ENCODE measurements around the gene SH3GLB1. TPM values are rescaled to one million over a fixed set of nuclear protein-coding genes. Genes with fewer than 3 reads are reported as not detected.

Gene SH3GLB1
- total and polyA plus RNA-seq, 4 donors: 14.1 to 25.2 (median 18.3) TPM

DNA sequence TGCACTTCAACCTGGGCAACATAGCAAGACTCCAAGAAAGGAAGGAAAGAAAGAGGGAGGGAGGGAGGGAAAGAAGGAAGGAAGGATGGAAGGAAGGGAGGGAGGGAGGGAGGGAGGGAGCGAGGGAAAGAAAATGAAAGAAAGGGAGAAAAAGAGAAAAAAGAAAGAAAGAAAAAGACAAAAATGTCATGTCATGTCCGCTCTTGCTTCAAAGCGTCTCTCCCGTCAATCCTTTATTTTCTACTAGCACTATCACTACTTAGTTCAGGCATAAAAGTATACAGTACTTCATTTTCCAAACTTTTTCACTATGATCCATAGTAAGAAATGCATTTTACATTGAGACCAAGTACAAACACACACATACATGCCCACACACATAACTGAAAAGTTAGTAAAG lies 64.7 kb downstream of the SH3GLB1 start:
- Histone ChIP-seq H3K27ac (ENCODE audit: low read depth in 1 of 2, low read length in 2 of 2) (no peak overlapping the region), H3K36me3 (ENCODE audit: control insufficient read depth in 4 of 4, insufficient read depth in 3 of 4, low read depth in 1 of 4, low read length in 3 of 4) (no peaks in the 10 kb centered on the region), H3K9ac (ENCODE audit: low read depth in 1 of 2, low read length in 2 of 2) (no peak overlapping the region), H3K4me3 (ENCODE audit: low read depth in 1 of 3, low read length in 3 of 3) (no peak overlapping the region), H3K9me3 (ENCODE audit: control insufficient read depth in 4 of 4, low read length in 3 of 4) (peaks cover 0 to 2% (median 0%) of the 10 kb centered on the region in 4 donors), H3K27me3 (ENCODE audit: control insufficient read depth in 4 of 4, insufficient read depth in 4 of 4, low read length in 3 of 4) (no peaks in the 10 kb centered on the region), H3K4me1 (ENCODE audit: control insufficient read depth in 4 of 4, insufficient read depth in 4 of 4, low read length in 3 of 4) (peaks cover 0 to 1% (median 0%) of the 10 kb centered on the region in 4 donors)
- TF ChIP-seq YY1 (IDR thresholded peaks at IDR 0.05) (no peak), NR2F2 (IDR thresholded peaks at IDR 0.05) (no peak), EGR1 (IDR thresholded peaks at IDR 0.05; ENCODE audit: low read depth in 2 of 2) (no peak), RXRA (IDR thresholded peaks at IDR 0.05) (no peak), TAF1 (conservative IDR thresholded peaks at IDR 0.05) (no peak), HNF4G (IDR thresholded peaks at IDR 0.05) (no peak), FOXA2 (IDR thresholded peaks at IDR 0.05) (no peak), SP1 (IDR thresholded peaks at IDR 0.05) (no peak), FOXA1 (IDR thresholded peaks at IDR 0.05) (no peak)
- TF ChIP-seq, protein P1, sequence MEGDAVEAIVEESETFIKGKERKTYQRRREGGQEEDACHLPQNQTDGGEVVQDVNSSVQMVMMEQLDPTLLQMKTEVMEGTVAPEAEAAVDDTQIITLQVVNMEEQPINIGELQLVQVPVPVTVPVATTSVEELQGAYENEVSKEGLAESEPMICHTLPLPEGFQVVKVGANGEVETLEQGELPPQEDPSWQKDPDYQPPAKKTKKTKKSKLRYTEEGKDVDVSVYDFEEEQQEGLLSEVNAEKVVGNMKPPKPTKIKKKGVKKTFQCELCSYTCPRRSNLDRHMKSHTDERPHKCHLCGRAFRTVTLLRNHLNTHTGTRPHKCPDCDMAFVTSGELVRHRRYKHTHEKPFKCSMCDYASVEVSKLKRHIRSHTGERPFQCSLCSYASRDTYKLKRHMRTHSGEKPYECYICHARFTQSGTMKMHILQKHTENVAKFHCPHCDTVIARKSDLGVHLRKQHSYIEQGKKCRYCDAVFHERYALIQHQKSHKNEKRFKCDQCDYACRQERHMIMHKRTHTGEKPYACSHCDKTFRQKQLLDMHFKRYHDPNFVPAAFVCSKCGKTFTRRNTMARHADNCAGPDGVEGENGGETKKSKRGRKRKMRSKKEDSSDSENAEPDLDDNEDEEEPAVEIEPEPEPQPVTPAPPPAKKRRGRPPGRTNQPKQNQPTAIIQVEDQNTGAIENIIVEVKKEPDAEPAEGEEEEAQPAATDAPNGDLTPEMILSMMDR (IDR thresholded peaks at IDR 0.05; ENCODE audit: low read depth, low read length, missing input control): no peak
- WGBS: 93% methylated on average over 4 of the region's 4 CpGs
- DNase-seq (ENCODE audit: low spot score): no peak

GRCh38 chr1:86773341-86774288 lies 69.2 kb downstream of the SH3GLB1 start:
- no peaks in the 10 kb centered on the region for H3K36me3 ChIP-seq (ENCODE audit: control insufficient read depth in 4 of 4, insufficient read depth in 3 of 4, low read depth in 1 of 4, low read length in 3 of 4)
- peak overlapping the region; percentile 44 to 64 for H3K27ac ChIP-seq (ENCODE audit: low read depth in 1 of 2, low read length in 2 of 2)
- H3K4me3 ChIP-seq (ENCODE audit: low read depth in 1 of 3, low read length in 3 of 3): no peak overlapping the region
- no peak for DNase-seq (ENCODE audit: low spot score)
- no peaks in the 10 kb centered on the region for H3K9me3 ChIP-seq (ENCODE audit: control insufficient read depth in 4 of 4, low read length in 3 of 4)
- H3K4me1 ChIP-seq (ENCODE audit: control insufficient read depth in 4 of 4, insufficient read depth in 4 of 4, low read length in 3 of 4): peaks cover 0 to 3% (median 0%) of the 10 kb centered on the region in 4 donors
- TF ChIP-seq, protein P2, sequence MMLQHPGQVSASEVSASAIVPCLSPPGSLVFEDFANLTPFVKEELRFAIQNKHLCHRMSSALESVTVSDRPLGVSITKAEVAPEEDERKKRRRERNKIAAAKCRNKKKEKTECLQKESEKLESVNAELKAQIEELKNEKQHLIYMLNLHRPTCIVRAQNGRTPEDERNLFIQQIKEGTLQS (IDR thresholded peaks at IDR 0.05): no peak
- TF ChIP-seq HNF4G (IDR thresholded peaks at IDR 0.05) (no peak), NR2F2 (IDR thresholded peaks at IDR 0.05) (no peak), TAF1 (conservative IDR thresholded peaks at IDR 0.05) (no peak), FOXA1 (IDR thresholded peaks at IDR 0.05) (no peak), YY1 (IDR thresholded peaks at IDR 0.05) (no peak), RXRA (IDR thresholded peaks at IDR 0.05) (no peak), EGR1 (IDR thresholded peaks at IDR 0.05; ENCODE audit: low read depth in 2 of 2) (no peak), GABPA (IDR thresholded peaks at IDR 0.05 in 1 of 2, conservative IDR thresholded peaks at IDR 0.05 in 1 of 2) (no peak), FOXA2 (IDR thresholded peaks at IDR 0.05) (no peak), JUND (IDR thresholded peaks at IDR 0.05) (no peak), RAD21 (IDR thresholded peaks at IDR 0.05) (no peak), SP1 (IDR thresholded peaks at IDR 0.05) (no peak), HNF4A (conservative IDR thresholded peaks at IDR 0.05) (no peak)
- TF ChIP-seq, protein P3, sequence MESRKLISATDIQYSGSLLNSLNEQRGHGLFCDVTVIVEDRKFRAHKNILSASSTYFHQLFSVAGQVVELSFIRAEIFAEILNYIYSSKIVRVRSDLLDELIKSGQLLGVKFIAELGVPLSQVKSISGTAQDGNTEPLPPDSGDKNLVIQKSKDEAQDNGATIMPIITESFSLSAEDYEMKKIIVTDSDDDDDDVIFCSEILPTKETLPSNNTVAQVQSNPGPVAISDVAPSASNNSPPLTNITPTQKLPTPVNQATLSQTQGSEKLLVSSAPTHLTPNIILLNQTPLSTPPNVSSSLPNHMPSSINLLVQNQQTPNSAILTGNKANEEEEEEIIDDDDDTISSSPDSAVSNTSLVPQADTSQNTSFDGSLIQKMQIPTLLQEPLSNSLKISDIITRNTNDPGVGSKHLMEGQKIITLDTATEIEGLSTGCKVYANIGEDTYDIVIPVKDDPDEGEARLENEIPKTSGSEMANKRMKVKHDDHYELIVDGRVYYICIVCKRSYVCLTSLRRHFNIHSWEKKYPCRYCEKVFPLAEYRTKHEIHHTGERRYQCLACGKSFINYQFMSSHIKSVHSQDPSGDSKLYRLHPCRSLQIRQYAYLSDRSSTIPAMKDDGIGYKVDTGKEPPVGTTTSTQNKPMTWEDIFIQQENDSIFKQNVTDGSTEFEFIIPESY (IDR thresholded peaks at IDR 0.05): no peak
- TF ChIP-seq, protein P4, sequence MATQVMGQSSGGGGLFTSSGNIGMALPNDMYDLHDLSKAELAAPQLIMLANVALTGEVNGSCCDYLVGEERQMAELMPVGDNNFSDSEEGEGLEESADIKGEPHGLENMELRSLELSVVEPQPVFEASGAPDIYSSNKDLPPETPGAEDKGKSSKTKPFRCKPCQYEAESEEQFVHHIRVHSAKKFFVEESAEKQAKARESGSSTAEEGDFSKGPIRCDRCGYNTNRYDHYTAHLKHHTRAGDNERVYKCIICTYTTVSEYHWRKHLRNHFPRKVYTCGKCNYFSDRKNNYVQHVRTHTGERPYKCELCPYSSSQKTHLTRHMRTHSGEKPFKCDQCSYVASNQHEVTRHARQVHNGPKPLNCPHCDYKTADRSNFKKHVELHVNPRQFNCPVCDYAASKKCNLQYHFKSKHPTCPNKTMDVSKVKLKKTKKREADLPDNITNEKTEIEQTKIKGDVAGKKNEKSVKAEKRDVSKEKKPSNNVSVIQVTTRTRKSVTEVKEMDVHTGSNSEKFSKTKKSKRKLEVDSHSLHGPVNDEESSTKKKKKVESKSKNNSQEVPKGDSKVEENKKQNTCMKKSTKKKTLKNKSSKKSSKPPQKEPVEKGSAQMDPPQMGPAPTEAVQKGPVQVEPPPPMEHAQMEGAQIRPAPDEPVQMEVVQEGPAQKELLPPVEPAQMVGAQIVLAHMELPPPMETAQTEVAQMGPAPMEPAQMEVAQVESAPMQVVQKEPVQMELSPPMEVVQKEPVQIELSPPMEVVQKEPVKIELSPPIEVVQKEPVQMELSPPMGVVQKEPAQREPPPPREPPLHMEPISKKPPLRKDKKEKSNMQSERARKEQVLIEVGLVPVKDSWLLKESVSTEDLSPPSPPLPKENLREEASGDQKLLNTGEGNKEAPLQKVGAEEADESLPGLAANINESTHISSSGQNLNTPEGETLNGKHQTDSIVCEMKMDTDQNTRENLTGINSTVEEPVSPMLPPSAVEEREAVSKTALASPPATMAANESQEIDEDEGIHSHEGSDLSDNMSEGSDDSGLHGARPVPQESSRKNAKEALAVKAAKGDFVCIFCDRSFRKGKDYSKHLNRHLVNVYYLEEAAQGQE (IDR thresholded peaks at IDR 0.05): no peak
- TF ChIP-seq, protein P1 (IDR thresholded peaks at IDR 0.05; ENCODE audit: low read depth, low read length, missing input control): no peak
- TF ChIP-seq, protein P5, sequence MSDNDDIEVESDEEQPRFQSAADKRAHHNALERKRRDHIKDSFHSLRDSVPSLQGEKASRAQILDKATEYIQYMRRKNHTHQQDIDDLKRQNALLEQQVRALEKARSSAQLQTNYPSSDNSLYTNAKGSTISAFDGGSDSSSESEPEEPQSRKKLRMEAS (IDR thresholded peaks at IDR 0.05): no peak
- 72% methylated on average over 5 of the region's 5 CpGs for WGBS
- no peaks in the 10 kb centered on the region for H3K27me3 ChIP-seq (ENCODE audit: control insufficient read depth in 4 of 4, insufficient read depth in 4 of 4, low read length in 3 of 4)
- H3K9ac ChIP-seq (ENCODE audit: low read depth in 1 of 2, low read length in 2 of 2): no peak overlapping the region
